Endothelial cell of umbilical vein (primary cell): Measurements from ENCODE around the gene ST6GALNAC3. TPM values are rescaled to one million over a fixed set of nuclear protein-coding genes. Genes with fewer than 3 reads are reported as not detected.

Source experiments
- BruUV-seq: library from RNA; stranded (reverse); fragments of 400-500 nt; replicated peaks from 2 replicates; lab custom pipeline; 2021; lab: Mats Ljungman, UMichigan
- CTCF ChIA-PET: fragments of 300-600, 350-600 bp; sonication (Branson Sonifier 250); formaldehyde crosslinking; loops from one replicate; lab custom pipeline; 2021; ENCODE audit warnings: antibody characterized with exemption, inconsistent platforms; lab: Charles Lee
- POLR2A ChIA-PET: fragments of 300-600, 350-600 bp; sonication (Branson Sonifier 250); formaldehyde crosslinking; loops from one replicate; lab custom pipeline; 2021; ENCODE audit warnings: antibody characterized with exemption, inconsistent platforms; lab: Charles Lee
- DNase-seq: peaks from one replicate; pipeline ENCODE4 v3.0.0-alpha.2; 2011; ENCODE audit warnings: low read depth, low spot score
- FAIRE-seq: peaks from 2 replicates; lab custom pipeline; 2011; peaks lifted over from hg19 to GRCh38; lab: Jason Lieb, UNC
- H2AFZ ChIP-seq: 2 replicates; pipeline ENCODE4 v1.6.0; 2012; ENCODE audit warnings: low read depth, low read length, control low read depth, inconsistent platforms
- H3K27ac ChIP-seq: 2 replicates; pipeline ENCODE4 v1.5.1; 2011; ENCODE audit warnings: low read depth, mild to moderate bottlenecking, control low read depth, low read length, moderate library complexity; ENCODE audit not compliant: insufficient read depth
- H3K27me3 ChIP-seq, 2 experiments: 2 replicates each; pipeline versions ENCODE4 v1.6.0 to v1.6.1; 2011; ENCODE audit warnings: low read length in 2 of 2, mixed read lengths in 1 of 2; ENCODE audit not compliant: control insufficient read depth in 2 of 2, insufficient read depth in 2 of 2
- H3K36me3 ChIP-seq, 2 experiments: 2 replicates in 1 of 2; 3 replicates in 1 of 2; pipeline ENCODE4 v1.5.1; 2011; ENCODE audit warnings: low read length in 2 of 2, mild to moderate bottlenecking in 1 of 2, moderate library complexity in 1 of 2; ENCODE audit not compliant: control insufficient read depth in 2 of 2, insufficient read depth in 2 of 2; ENCODE audit errors: extremely low read depth in 1 of 2
- H3K4me1 ChIP-seq: 3 replicates; pipeline ENCODE4 v1.5.1; 2011; ENCODE audit warnings: mild to moderate bottlenecking, low read length; ENCODE audit not compliant: control insufficient read depth, insufficient read depth; ENCODE audit errors: extremely low read depth
- H3K4me2 ChIP-seq: 2 replicates; pipeline ENCODE4 v1.6.1; 2011; ENCODE audit warnings: low read length, control low read depth, mixed read lengths; ENCODE audit not compliant: insufficient read depth
- H3K4me3 ChIP-seq, 3 experiments: fragments of 200-600 bp in 1 of 3; sonication (generic), shearing (Covaris generic) in 1 of 3; replicated peaks in 1 of 3; 2 replicates each; pipeline ENCODE4 v1.5.1; 2011 to 2016; ENCODE audit warnings: control low read depth in 3 of 3, low read length in 3 of 3, mild to moderate bottlenecking in 2 of 3, inconsistent platforms in 1 of 3, low read depth in 1 of 3, moderate library complexity in 1 of 3; ENCODE audit not compliant: insufficient read depth in 1 of 3
- H3K79me2 ChIP-seq: 2 replicates; pipeline ENCODE4 v1.6.0; 2012; ENCODE audit warnings: low read length, inconsistent platforms; ENCODE audit not compliant: control insufficient read depth, insufficient read depth
- H3K9ac ChIP-seq: replicated peaks from 2 replicates; pipeline ENCODE3; 2011; ENCODE audit warnings: low read length, control low read depth; ENCODE audit not compliant: insufficient read depth; ENCODE audit errors: extremely low read depth
- H3K9me1 ChIP-seq: replicated peaks from 3 replicates; pipeline ENCODE4 v1.6.0; 2011; ENCODE audit warnings: mild to moderate bottlenecking, low read length; ENCODE audit not compliant: control insufficient read depth, insufficient read depth; ENCODE audit errors: extremely low read depth
- H3K9me3 ChIP-seq: replicated peaks from 2 replicates; pipeline ENCODE4 v1.5.1; 2012; ENCODE audit warnings: low read length, inconsistent platforms; ENCODE audit not compliant: control insufficient read depth, insufficient read depth
- H4K20me1 ChIP-seq: replicated peaks from 2 replicates; pipeline ENCODE3; 2011; ENCODE audit warnings: mild to moderate bottlenecking, low read length; ENCODE audit not compliant: control insufficient read depth, insufficient read depth; ENCODE audit errors: extremely low read depth
- CTCF ChIP-seq, 2 donors: IDR thresholded peaks; 1 replicate in 1 of 2; 2 replicates in 1 of 2; pipeline ENCODE4 v1.5.1; 2011; ENCODE audit warnings: low read length in 2 of 2, mild to moderate bottlenecking in 2 of 2, moderate library complexity in 2 of 2, control low read depth in 1 of 2, inconsistent platforms in 1 of 2, low read depth in 1 of 2; ENCODE audit not compliant: insufficient read depth in 1 of 2; ENCODE audit errors: extremely low read depth in 1 of 2
- EZH2 ChIP-seq: IDR thresholded peaks from 2 replicates; pipeline ENCODE4 v1.6.1; 2012; ENCODE audit warnings: borderline replicate concordance, low read depth, mild to moderate bottlenecking, moderate library complexity, low read length, inconsistent platforms; ENCODE audit not compliant: severe bottlenecking
- FOS ChIP-seq: IDR thresholded peaks from 2 replicates; pipeline ENCODE4 v1.6.1; 2011; ENCODE audit warnings: mild to moderate bottlenecking, low read length, moderate library complexity, borderline replicate concordance; ENCODE audit not compliant: insufficient read depth
- GATA2 ChIP-seq: IDR thresholded peaks from 2 replicates; pipeline ENCODE4 v1.7.0; 2011; ENCODE audit warnings: low read depth, mild to moderate bottlenecking, moderate library complexity, mixed read lengths, low read length; ENCODE audit not compliant: insufficient read length, insufficient read depth
- JUN ChIP-seq: IDR thresholded peaks from 2 replicates; pipeline ENCODE4 v1.6.1; 2011; ENCODE audit warnings: borderline replicate concordance, low read depth; ENCODE audit not compliant: insufficient read length, insufficient read depth
- MAX ChIP-seq: IDR thresholded peaks from 2 replicates; pipeline ENCODE4 v1.6.1; 2011; ENCODE audit not compliant: insufficient read depth, insufficient read length
- MYC ChIP-seq: IDR thresholded peaks from one replicate; pipeline ENCODE4 v1.6.1; 2011; ENCODE audit warnings: mild to moderate bottlenecking, low read depth, low read length
- POLR2A ChIP-seq: IDR thresholded peaks from 2 replicates; pipeline ENCODE4 v1.6.1; 2012; ENCODE audit warnings: low read depth, mild to moderate bottlenecking, control low read depth, low read length
- POLR2AphosphoS5 ChIP-seq: IDR thresholded peaks from 2 replicates; pipeline ENCODE4 v1.6.1; 2012; ENCODE audit warnings: low read depth, mild to moderate bottlenecking, control low read depth, low read length, moderate library complexity; ENCODE audit not compliant: insufficient read depth
- dilution Hi-C: fragments of 300-500 bp; cut with MboI; formaldehyde crosslinking; loops from one replicate; pipeline ENCODE4 v1.15.0; 2019; ENCODE audit warnings: low sequenced_read_pairs; ENCODE audit not compliant: extremely low pct_ligation_motif_present
- intact Hi-C: fragments of 100-400 bp; cut with micrococcal nuclease; formaldehyde crosslinking; loops from one replicate; pipeline ENCODE4 v1.10.0; 2022
- polyA plus RNA-seq, 4 experiments: library from polyadenylated mRNA; depleted of rRNA in 3 of 4; stranded (reverse) in 3 of 4; unstranded in 1 of 4; fragments of >200 nt; gene quantifications; 2 replicates each; pipeline versions ENCODE4 v1.2.1 to v1.2.3, GENCODE V29; 2011 to 2012; ENCODE audit warnings: missing spikeins in 1 of 4
- total RNA-seq: library from RNA; stranded (reverse); gene quantifications from 2 replicates; pipeline ENCODE4 v1.2.3, GENCODE V29; 2021

The ST6GALNAC3 gene
- total and polyA plus RNA-seq, 2 donors (not counting 3 experiments of a cell fraction or from before 2014, with no cell fraction given) = 7.6 to 48.3 TPM

GRCh38 chr1:76086109-76086508, 11.6 kb downstream of the ST6GALNAC3 start:
- Histone ChIP-seq H3K9me1 (no peaks in the 10 kb centered on the region), H3K4me1 (peaks cover 3% of the 10 kb centered on the region), H4K20me1 (no peaks in the 10 kb centered on the region), H3K9ac (no peak overlapping the region), H3K27me3 (no peaks in the 10 kb centered on the region), H2AFZ (no peak overlapping the region), H3K79me2 (peaks cover 59% of the 10 kb centered on the region), H3K36me3 (no peaks in the 10 kb centered on the region), H3K4me3 (no peak overlapping the region), H3K9me3 (no peaks in the 10 kb centered on the region), H3K4me2 (peak overlapping the region; percentile 28), H3K27ac (no peak overlapping the region)
- intact Hi-C loops = no loop called here
- TF ChIP-seq CTCF (IDR thresholded peaks at IDR 0.05; ENCODE audit: extremely low read depth in 1 of 2, insufficient read depth in 1 of 2, low read depth in 1 of 2, low read length in 2 of 2) (no peak), MYC (no peak), GATA2 (no peak), FOS (peak; percentile 13), POLR2AphosphoS5 (no peak), JUN (no peak), POLR2A (no peak), MAX (no peak), EZH2 (no peak)
- ChIA-PET POLR2A (no interaction called here), CTCF (interaction anchor here (1.0 kb wide), 1 partner anchor 51 kb away, joined by 4 read pairs; no protein-coding TSS in a partner anchor)
- dilution Hi-C loops = no loop called here
- no peak for FAIRE-seq
- no peak for DNase-seq
- BruUV-seq = no TSS peak
